Muscle of back (tissue), 11 donors: ENCODE results near the gene PI4KA. TPM values are rescaled to one million over a fixed set of nuclear protein-coding genes. Genes with fewer than 3 reads are reported as not detected.

Source experiments
- DNase-seq, 3 donors: peaks; one replicate each; pipeline versions ENCODE4 v3.0.0 to v3.0.0-alpha.2; 2013
- polyA plus RNA-seq, 10 donors: library from polyadenylated mRNA; unstranded; fragments of 120-200 nt; gene quantifications; one replicate each; pipeline ENCODE4 v1.2.1, GENCODE V29; 2013; ENCODE audit not compliant: insufficient read length in 10 of 10

PI4KA gene
- polyA plus RNA-seq, 10 donors, result 26.2 to 42.5 (median 35.0) TPM

DNA sequence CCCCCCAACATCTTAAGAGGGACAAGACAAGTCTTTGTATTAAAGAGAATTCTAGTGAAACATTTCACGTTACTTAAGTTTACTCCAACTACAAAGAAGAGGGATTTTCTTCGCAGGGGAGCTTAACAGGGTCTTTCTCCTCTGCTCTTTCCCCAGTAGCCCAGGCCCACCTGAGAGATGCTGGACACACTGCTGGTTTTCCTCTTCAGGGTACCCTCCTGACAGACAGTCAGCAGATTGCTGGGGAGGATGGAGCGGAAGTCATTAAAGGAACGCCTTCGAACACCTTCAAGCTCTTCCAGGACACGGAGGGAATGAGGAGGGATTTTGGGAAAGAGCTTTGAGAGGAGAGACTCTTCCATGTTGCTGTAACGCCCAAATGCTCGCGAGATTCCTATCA is 39.1 kb downstream of the PI4KA start:
- no peak for DNase-seq

DNA sequence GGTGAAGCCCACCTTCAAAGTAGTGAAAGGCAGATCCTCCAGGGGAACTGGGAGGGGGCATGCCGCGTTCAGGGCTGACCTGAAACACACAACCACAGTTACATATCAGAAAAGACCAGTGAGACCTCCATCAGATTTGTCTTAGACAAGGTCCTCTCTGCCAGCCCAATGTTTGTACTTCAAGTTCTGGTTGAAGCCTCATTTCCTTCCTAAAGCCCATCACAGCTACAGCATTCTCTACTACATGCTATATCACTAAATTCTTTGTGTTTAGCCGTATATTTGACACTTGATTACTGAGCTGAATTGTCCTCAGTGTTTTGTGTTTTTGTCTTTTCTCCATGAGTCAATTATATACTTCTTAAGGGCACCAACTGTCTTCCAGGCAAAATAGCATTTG is 40.1 kb downstream of the PI4KA start:
- DNase-seq, result no peak

DNA sequence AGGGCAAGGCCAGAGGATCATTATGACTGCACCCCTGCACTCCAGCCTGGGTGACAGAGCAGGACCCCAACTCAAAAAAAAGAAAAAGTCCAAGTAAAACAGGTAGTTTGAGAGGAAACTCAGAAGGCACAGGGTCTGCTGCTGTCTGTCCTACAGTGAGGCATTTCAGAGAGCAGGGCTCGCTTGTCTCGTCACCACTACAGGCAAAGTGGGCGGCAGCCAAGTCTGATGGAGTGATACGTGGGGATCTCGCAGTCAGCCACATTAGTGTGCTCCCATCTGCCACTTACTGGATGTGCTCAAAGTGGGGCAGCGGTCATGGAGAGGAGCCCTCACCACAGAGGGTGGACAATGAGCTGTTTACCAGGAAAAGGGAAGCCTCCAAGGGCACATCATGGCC is 42.1 kb downstream of the PI4KA start:
- no peak for DNase-seq

GRCh38 chr22:20815477-20816050 is 43.0 kb downstream of the PI4KA start:
- no peak for DNase-seq

GRCh38 chr22:20814221-20814808 is 44.3 kb downstream of the PI4KA start:
- DNase-seq, result no peak

- no peak for DNase-seq
Observed at GRCh38 chr22:20813056-20813455, 45.6 kb downstream of the PI4KA start.

- DNase-seq, result no peak
Observed at GRCh38 chr22:20811971-20812660, 46.5 kb downstream of the PI4KA start.

GRCh38 chr22:20811171-20811570 is 47.4 kb downstream of the PI4KA start:
- DNase-seq, result no peak

- DNase-seq, result no peak
Observed at GRCh38 chr22:20810645-20811044, 48.0 kb downstream of the PI4KA start.

DNA sequence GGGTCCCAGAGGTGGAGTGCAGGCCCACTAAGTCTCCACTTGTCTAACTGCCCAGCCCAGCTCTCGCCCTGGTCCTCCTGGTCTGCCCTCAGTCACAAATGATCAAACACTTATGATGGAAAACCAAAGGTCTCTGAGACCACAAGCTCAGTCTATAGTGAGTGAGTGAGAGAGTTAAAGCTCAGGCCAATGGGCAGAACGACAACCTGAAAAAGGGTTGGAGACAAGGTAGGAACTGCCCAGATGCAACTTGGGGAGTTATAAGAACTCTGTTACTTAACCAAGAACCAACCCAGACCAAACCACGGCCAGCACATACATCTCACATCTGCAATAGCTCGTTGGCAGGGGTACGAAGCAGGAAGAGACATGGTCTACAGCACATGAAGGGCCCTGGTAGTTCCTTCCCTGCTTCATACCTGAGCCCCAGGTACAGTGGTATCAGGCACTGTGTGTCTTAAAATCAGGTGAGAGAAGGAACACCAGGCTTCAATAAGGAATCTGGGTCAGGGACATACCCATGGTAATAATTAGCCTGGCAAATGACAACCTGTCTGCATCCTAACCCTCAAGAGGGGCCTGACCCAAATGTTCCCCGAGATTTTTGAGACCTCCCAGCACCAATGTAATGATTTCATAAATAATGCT is 48.9 kb downstream of the PI4KA start:
- no peak for DNase-seq

DNA sequence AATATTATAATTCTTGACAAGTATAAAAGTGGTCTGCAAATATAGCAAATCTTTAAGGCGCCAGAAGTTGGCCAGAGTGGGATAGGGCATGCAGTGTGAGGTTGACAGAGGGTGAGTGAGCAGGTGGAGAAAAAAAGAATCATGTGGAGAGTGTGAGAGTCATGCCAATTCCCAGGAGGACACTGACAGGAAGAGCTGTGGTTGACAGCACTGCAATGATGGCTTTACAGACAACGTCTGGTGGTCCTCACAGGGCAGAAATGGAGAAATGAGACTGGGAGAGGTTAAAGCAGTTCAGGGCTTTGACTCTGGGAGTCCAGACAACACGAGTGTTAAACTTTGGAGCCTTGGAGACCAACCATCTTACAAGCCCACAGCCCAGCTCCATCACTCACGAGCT is 49.8 kb downstream of the PI4KA start:
- DNase-seq, result no peak

DNA sequence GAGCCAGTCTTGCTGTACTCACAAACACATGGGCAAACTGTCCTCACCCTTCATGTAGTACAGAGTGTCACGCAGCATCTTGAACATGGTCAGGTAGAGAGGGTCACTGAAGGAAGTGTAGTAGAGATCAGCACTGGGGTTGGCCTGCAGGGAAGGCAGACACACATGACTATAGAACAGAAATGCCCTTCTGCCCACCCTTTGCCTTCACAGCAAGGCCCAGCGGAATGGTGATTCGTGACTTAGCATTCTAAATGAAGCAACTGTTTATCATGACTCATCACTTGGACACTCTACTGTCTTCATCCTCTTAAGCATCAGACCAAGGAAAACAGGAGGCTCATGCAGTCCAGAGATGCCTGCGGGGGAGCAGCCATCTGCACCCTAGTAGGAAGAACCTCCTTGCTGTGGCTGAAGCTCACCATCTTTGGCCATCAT is 51.3 kb downstream of the PI4KA start:
- peak in 1 of 3 donors; percentile 75 for DNase-seq

- no peak for DNase-seq
Observed at GRCh38 chr22:20805972-20806471, 52.6 kb downstream of the PI4KA start.

- no peak for DNase-seq
Observed at GRCh38 chr22:20804650-20805049, 54.0 kb downstream of the PI4KA start.

GRCh38 chr22:20803696-20804324 is 54.8 kb downstream of the PI4KA start:
- DNase-seq, result peak in 2 of 3 donors; percentile 26 to 51

GRCh38 chr22:20802922-20803553 is 55.6 kb downstream of the PI4KA start:
- no peak for DNase-seq

DNA sequence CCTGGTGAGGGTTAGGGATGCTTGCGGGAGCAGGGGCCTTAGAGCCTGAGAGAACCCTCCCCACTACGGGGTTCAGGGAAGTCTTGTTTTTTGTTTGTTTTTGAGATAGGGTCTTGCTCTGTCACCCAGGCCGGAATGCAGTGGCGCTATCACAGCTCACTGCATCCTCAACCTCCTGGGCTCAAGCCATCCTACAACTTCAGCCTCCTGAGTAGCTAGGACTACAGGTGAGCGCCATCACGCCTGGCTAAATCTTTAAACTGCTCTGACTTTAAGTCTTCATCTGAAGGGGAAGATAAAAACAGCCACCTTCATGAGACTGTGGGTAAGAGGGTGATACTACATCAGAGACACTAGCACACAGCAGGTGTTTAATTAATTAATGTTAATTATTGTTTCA is 56.2 kb downstream of the PI4KA start:
- DNase-seq, result no peak

DNA sequence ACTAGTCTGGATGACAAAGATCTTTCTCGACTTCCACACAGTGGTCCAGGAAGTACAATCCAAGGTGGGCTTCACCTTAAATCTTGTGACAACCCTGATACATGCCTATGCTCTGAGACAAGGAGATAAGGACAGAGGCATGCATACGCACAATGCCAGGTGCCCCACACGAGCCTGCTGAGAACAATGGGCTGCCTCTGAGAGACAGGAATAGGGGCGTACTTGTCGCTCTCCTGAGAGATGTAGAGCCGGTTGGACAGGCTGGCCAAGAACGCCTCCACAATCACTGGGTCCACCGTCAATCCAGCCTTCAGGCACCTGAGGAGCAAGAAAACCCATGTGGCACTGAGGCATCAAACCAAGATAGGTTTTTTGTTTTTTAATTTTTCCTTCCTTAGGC is 59.2 kb downstream of the PI4KA start:
- DNase-seq, result no peak

- no peak for DNase-seq
Observed at GRCh38 chr22:20798974-20799373, 59.6 kb downstream of the PI4KA start.

DNA sequence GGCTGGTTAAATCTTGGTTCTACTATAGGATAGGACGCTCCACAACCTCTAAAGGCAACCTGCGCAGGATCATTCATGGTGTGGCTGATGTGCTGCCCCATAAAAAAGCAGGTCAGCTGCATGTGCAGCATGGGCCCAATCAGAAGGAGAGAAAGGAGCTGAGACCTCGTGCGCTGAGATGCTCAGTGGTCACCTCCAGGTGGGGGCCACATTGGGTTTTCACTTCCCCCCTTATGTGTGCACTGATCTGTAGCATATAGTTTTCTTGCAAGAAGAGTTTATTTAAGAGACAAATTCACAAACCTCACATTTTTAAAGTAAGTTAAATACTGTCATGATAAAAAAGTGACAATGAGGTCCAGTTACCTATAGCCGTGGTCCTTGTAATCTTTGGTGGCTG is 60.4 kb downstream of the PI4KA start:
- no peak for DNase-seq

- no peak for DNase-seq
Observed at GRCh38 chr22:20796731-20797130, 61.9 kb downstream of the PI4KA start.
